Osteoblast (primary cell): Measurements from ENCODE around the gene MTARC2. TPM values are rescaled to one million over a fixed set of nuclear protein-coding genes. Genes with fewer than 3 reads are reported as not detected.
A peak's percentile ranks its signal among the peaks of the same experiment; 100 is the strongest.

ENCODE experiments used
- DNase-seq: peaks from one replicate; pipeline ENCODE4 v3.0.0; 2011; ENCODE audit warnings: low spot score, mixed read lengths; ENCODE audit not compliant: insufficient read length; ENCODE audit errors: missing footprints
- H2AFZ ChIP-seq: 2 replicates; pipeline ENCODE4 v1.6.0; 2011; ENCODE audit warnings: mild to moderate bottlenecking, low read length
- H3K27ac ChIP-seq: 2 replicates; pipeline ENCODE4 v1.5.1; 2011; ENCODE audit warnings: mild to moderate bottlenecking, low read depth, low read length, moderate library complexity
- H3K27me3 ChIP-seq: 2 replicates; pipeline ENCODE4 v1.6.0; 2012; ENCODE audit warnings: mild to moderate bottlenecking, control low read depth, inconsistent platforms, low read length, moderate library complexity; ENCODE audit not compliant: insufficient read depth
- H3K36me3 ChIP-seq: 2 replicates; pipeline ENCODE4 v1.5.1; 2011; ENCODE audit warnings: mild to moderate bottlenecking, low read length, control low read depth, moderate library complexity; ENCODE audit not compliant: insufficient read depth
- H3K4me1 ChIP-seq: 2 replicates; pipeline ENCODE4 v1.5.1; 2011; ENCODE audit warnings: mild to moderate bottlenecking, low read length, control low read depth, moderate library complexity; ENCODE audit not compliant: insufficient read depth
- H3K4me2 ChIP-seq: 2 replicates; pipeline ENCODE4 v1.6.0; 2011; ENCODE audit warnings: mild to moderate bottlenecking, low read length; ENCODE audit not compliant: insufficient read depth
- H3K4me3 ChIP-seq: fragments of 200-600 bp; sonication (generic); 3 replicates; pipeline ENCODE4 v1.5.1; 2012; ENCODE audit warnings: mild to moderate bottlenecking, low read length, inconsistent platforms; ENCODE audit not compliant: insufficient read depth
- H3K79me2 ChIP-seq: 2 replicates; pipeline ENCODE4 v1.6.0; 2012; ENCODE audit warnings: mild to moderate bottlenecking, low read length, control low read depth, inconsistent platforms; ENCODE audit not compliant: insufficient read depth
- H3K9me3 ChIP-seq: 2 replicates; pipeline ENCODE4 v1.5.1; 2011; ENCODE audit warnings: low read depth, low read length, control low read depth
- H4K20me1 ChIP-seq: 2 replicates; pipeline ENCODE4 v1.6.0; 2012; ENCODE audit warnings: mild to moderate bottlenecking, low read length, control low read depth; ENCODE audit not compliant: insufficient read depth
- total RNA-seq: library from RNA; depleted of rRNA; stranded (reverse); fragments of >200 nt; gene quantifications from 2 replicates; pipeline ENCODE4 v1.2.3, GENCODE V29; 2012
- TF ChIP-seq, protein P1 (sequence below): IDR thresholded peaks from 2 replicates; pipeline ENCODE4 v1.5.1; 2011; ENCODE audit warnings: mild to moderate bottlenecking, low read depth, low read length, moderate library complexity; ENCODE audit errors: extremely low read depth

Gene MTARC2
- total RNA-seq, 1 donor = 9.4 TPM

DNA sequence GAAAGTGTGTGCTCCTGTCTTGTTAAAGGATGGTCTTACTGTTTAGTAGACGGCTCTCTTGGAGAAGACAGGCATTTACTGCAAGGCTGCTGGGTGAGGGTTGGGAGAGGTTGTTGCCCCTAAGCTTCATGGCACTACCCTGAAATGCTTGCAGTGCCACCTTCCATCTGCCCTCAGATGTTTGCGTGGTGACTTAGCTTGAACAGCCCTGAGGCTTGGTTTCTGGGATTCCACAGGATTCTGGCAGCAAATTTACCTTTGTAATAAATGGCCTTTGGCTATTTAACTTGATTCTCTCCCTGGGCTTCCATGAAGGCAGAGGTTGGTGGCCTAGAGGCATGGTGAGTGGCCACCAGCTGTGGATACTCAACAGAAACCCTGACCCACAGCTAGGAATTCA, 50.2 kb downstream of the MTARC2 start:
- TF ChIP-seq, protein P1, sequence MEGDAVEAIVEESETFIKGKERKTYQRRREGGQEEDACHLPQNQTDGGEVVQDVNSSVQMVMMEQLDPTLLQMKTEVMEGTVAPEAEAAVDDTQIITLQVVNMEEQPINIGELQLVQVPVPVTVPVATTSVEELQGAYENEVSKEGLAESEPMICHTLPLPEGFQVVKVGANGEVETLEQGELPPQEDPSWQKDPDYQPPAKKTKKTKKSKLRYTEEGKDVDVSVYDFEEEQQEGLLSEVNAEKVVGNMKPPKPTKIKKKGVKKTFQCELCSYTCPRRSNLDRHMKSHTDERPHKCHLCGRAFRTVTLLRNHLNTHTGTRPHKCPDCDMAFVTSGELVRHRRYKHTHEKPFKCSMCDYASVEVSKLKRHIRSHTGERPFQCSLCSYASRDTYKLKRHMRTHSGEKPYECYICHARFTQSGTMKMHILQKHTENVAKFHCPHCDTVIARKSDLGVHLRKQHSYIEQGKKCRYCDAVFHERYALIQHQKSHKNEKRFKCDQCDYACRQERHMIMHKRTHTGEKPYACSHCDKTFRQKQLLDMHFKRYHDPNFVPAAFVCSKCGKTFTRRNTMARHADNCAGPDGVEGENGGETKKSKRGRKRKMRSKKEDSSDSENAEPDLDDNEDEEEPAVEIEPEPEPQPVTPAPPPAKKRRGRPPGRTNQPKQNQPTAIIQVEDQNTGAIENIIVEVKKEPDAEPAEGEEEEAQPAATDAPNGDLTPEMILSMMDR = no peak
- no peak for DNase-seq

DNA sequence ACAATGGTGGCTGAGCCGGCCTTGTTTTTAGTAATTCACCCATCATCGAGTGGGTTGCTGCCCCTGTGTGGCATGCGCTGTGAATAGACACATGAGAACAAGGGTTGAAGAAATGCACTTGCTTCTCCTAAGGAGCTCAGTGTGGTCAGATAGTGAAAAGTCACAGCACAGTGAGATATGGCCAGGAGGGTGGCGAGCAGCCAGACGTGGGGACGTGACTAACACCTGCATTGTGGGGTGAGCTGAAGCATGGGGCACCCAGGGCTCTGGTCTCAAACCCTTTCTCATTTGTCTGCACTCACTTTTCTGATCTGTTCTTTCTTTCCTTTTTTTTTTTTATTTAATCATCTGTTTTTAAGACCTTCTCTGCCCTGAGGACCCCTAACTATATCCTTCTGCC, 52.1 kb downstream of the MTARC2 start:
- DNase-seq = no peak
- no peaks in the 10 kb centered on the region for H3K27me3 ChIP-seq

More for the DNA sequence above, 50.2 kb downstream of the MTARC2 start:
- no peak overlapping the region for H2AFZ ChIP-seq
- H3K79me2 ChIP-seq = no peaks in the 10 kb centered on the region
- no peaks in the 10 kb centered on the region for H4K20me1 ChIP-seq
- no peak overlapping the region for H3K27ac ChIP-seq
- no peaks in the 10 kb centered on the region for H3K4me1 ChIP-seq
- no peaks in the 10 kb centered on the region for H3K36me3 ChIP-seq
- no peak overlapping the region for H3K4me3 ChIP-seq
- no peak overlapping the region for H3K4me2 ChIP-seq
- H3K9me3 ChIP-seq = no peaks in the 10 kb centered on the region
- H3K27me3 ChIP-seq = no peaks in the 10 kb centered on the region

DNA sequence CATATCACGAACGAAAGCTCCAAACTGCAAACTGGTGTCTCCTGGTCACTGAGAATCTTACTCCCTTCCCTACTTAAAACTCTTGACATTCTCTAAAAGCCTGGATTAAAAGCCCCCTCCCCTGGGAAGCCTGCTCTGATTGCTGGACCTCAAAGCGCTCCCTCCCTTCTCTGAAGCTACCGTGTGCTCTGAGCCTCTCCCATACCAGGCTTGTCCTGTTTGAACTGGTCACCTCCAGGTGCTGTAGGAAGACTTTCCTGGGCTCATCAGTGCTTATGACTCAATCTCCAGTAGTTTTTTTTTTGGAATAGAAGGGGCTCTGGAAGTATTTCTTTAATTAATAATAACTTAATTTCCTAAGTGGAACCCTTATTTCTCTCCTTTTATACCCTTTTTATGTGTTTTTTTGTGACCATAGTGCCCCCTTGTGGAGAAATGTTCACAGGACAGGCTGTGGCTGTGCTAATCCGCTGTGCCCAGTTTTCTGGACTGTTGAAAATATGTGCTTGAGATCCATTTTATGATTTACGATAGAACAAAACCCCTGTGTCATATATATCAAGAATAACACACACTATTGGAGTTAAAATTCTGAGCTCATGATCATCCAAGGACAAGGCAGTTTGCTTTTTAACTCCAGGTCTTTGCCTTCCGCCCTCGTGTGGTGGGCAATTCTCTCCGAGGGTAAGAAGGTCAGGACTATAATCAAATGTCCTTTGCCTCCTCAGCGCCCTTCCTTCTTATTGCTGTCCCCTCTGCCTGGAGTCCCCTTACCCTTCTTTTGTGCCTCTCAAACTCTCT, 55.5 kb downstream of the MTARC2 start:
- H3K9me3 ChIP-seq = no peaks in the 10 kb centered on the region
- TF ChIP-seq, protein P1 = peak; percentile 81
- H2AFZ ChIP-seq = peak overlapping the region; percentile 30
- peaks cover 5% of the 10 kb centered on the region for H3K4me1 ChIP-seq
- H3K27ac ChIP-seq = no peak overlapping the region
- H4K20me1 ChIP-seq = no peaks in the 10 kb centered on the region
- H3K4me2 ChIP-seq = peak overlapping the region; percentile 5
- H3K79me2 ChIP-seq = no peaks in the 10 kb centered on the region
- H3K27me3 ChIP-seq = no peaks in the 10 kb centered on the region
- DNase-seq = no peak
- H3K36me3 ChIP-seq = no peaks in the 10 kb centered on the region
- H3K4me3 ChIP-seq = no peak overlapping the region

More for the DNA sequence above, 52.1 kb downstream of the MTARC2 start:
- TF ChIP-seq, protein P1 = no peak
- Histone ChIP-seq H3K79me2 (no peaks in the 10 kb centered on the region), H4K20me1 (no peaks in the 10 kb centered on the region), H3K4me1 (peaks cover 5% of the 10 kb centered on the region), H3K36me3 (no peaks in the 10 kb centered on the region), H2AFZ (no peak overlapping the region), H3K27ac (no peak overlapping the region), H3K9me3 (no peaks in the 10 kb centered on the region), H3K4me2 (no peak overlapping the region), H3K4me3 (no peak overlapping the region)

DNA sequence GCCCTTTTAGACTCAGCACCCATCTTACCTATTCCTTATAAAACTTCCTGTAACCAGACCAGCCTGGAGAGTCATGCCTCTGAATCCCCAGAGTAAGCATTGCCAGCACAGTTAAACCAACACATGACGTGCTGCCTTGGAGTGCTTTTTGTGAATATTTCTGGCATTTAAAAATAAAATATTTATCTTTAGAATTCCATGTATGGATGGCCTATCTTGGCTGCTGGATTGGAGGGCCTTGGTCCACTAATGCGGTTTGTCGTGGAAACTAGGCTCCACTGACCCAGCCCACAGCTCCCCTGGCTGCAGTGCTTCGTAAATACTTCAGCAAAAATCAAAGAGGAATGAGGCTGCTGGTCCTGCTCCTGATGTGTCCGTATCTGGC, 56.1 kb downstream of the MTARC2 start:
- Histone ChIP-seq H4K20me1 (no peaks in the 10 kb centered on the region), H3K4me2 (peak overlapping the region; percentile 5), H3K27ac (no peak overlapping the region), H3K4me3 (no peak overlapping the region), H3K79me2 (no peaks in the 10 kb centered on the region), H3K9me3 (no peaks in the 10 kb centered on the region), H3K27me3 (no peaks in the 10 kb centered on the region), H2AFZ (peak overlapping the region; percentile 30), H3K36me3 (no peaks in the 10 kb centered on the region), H3K4me1 (peaks cover 5% of the 10 kb centered on the region)
- DNase-seq = no peak
- TF ChIP-seq, protein P1 = no peak
